Panc1 (cell line): ENCODE measurements around the gene KLF16. TPM values are rescaled to one million over a fixed set of nuclear protein-coding genes. Genes with fewer than 3 reads are reported as not detected.

Source experiments
- ATAC-seq: fragments of 200-7000 bp; cut with Tn5 transposase; 2 replicates; pipeline ENCODE4 v1.9.1; 2020; ENCODE audit warnings: mild to moderate bottlenecking, moderate library complexity
- BruUV-seq: library from RNA; stranded (reverse); fragments of 400-500 nt; replicated peaks from 2 replicates; lab custom pipeline; 2021; lab: Mats Ljungman, UMichigan
- CTCF ChIA-PET: fragments of 300-600 bp; sonication (Branson Sonifier 250); formaldehyde crosslinking; loops from one replicate; lab custom pipeline; 2022; ENCODE audit warnings: antibody characterized with exemption; lab: Charles Lee
- POLR2A ChIA-PET: fragments of 300-600 bp; sonication (Branson Sonifier 250); formaldehyde crosslinking; loops from one replicate; lab custom pipeline; 2022; ENCODE audit warnings: antibody characterized with exemption; lab: Charles Lee
- DNase-seq: peaks from one replicate; pipeline ENCODE4 v3.0.0-alpha.2; 2010; ENCODE audit warnings: low read depth, low spot score
- H3K27ac ChIP-seq: 2 replicates; pipeline ENCODE4 v1.5.1; 2011; ENCODE audit warnings: mild to moderate bottlenecking, low read length, inconsistent platforms
- H3K27me3 ChIP-seq: fragments of 200-500 bp; sonication (Bioruptor generic); 2 replicates; pipeline ENCODE4 v1.6.0; 2014; ENCODE audit warnings: low read length, inconsistent platforms; ENCODE audit not compliant: control insufficient read depth, insufficient read depth
- H3K36me3 ChIP-seq: fragments of 200-500 bp; sonication (Bioruptor generic); 2 replicates; pipeline ENCODE4 v1.5.1; 2014; ENCODE audit warnings: inconsistent platforms, mild to moderate bottlenecking, low read length, moderate library complexity; ENCODE audit not compliant: control insufficient read depth, insufficient read depth
- H3K4me1 ChIP-seq: 2 replicates; pipeline ENCODE4 v1.5.1; 2011; ENCODE audit warnings: inconsistent platforms, mild to moderate bottlenecking, low read length, moderate library complexity; ENCODE audit not compliant: control insufficient read depth, insufficient read depth
- H3K4me3 ChIP-seq, 2 experiments: 2 replicates each; pipeline ENCODE4 v1.5.1; 2011 to 2012; ENCODE audit warnings: low read depth in 2 of 2, low read length in 2 of 2, mild to moderate bottlenecking in 2 of 2, inconsistent platforms in 1 of 2, moderate library complexity in 1 of 2
- H3K9me3 ChIP-seq: fragments of 200-500 bp; sonication (Bioruptor generic); 2 replicates; pipeline ENCODE4 v1.5.1; 2014; ENCODE audit warnings: low read depth, mild to moderate bottlenecking, inconsistent platforms, low read length, moderate library complexity; ENCODE audit not compliant: control insufficient read depth, insufficient read depth
- POLR2AphosphoS5 ChIP-seq: IDR thresholded peaks from 2 replicates; pipeline ENCODE4 v1.6.1; 2012; ENCODE audit warnings: mild to moderate bottlenecking, low read depth, low read length, moderate library complexity
- SIN3A ChIP-seq: IDR thresholded peaks from 2 replicates; pipeline ENCODE4 v1.6.1; 2012; ENCODE audit warnings: low read depth, mild to moderate bottlenecking, low read length, moderate library complexity, borderline replicate concordance; ENCODE audit not compliant: insufficient read depth
- TCF7L2 ChIP-seq: IDR thresholded peaks from 2 replicates; pipeline ENCODE4 v1.6.1; 2011; ENCODE audit warnings: mild to moderate bottlenecking, low read depth, low read length, inconsistent platforms
- in situ Hi-C: cut with HindIII; loops from 2 replicates; pipeline ENCODE4 v1.10.0; 2016; ENCODE audit warnings: low sequenced_read_pairs, low pct_unique_long_range_greater_than_20kb
- intact Hi-C: fragments of 100-400 bp; cut with micrococcal nuclease; formaldehyde crosslinking; loops from one replicate; pipeline ENCODE4 v1.10.0; 2022; ENCODE audit not compliant: unreplicated experiment
- total RNA-seq: library from RNA; stranded (reverse); gene quantifications from one replicate; pipeline ENCODE4 v1.2.1, GENCODE V29; 2021; ENCODE audit not compliant: unreplicated experiment
- TF ChIP-seq, protein P1 (sequence below), 2 experiments: IDR thresholded peaks; 2 replicates each; pipeline ENCODE4 v1.6.1; 2011 to 2012; ENCODE audit warnings: low read depth in 2 of 2, control low read depth in 1 of 2, low read length in 1 of 2, mild to moderate bottlenecking in 1 of 2, moderate library complexity in 1 of 2; ENCODE audit not compliant: insufficient read depth in 1 of 2
- TF ChIP-seq, protein P2 (sequence below): fragments of 450-650 bp; IDR thresholded peaks from 2 replicates; pipeline ENCODE4 v1.5.1; 2017; ENCODE audit warnings: mild to moderate bottlenecking

The KLF16 gene
- total RNA-seq, 1 experiment from 2014 or later: 79.3 TPM

- ATAC-seq (no peak), DNase-seq (no peak)
- intact Hi-C loops (no loop called here), in situ Hi-C loops (no loop called here)
- peak overlapping the region; percentile 33 to 45 for H3K4me3 ChIP-seq
- H3K27ac ChIP-seq: peak overlapping the region; percentile 79
- TF ChIP-seq, protein P1, sequence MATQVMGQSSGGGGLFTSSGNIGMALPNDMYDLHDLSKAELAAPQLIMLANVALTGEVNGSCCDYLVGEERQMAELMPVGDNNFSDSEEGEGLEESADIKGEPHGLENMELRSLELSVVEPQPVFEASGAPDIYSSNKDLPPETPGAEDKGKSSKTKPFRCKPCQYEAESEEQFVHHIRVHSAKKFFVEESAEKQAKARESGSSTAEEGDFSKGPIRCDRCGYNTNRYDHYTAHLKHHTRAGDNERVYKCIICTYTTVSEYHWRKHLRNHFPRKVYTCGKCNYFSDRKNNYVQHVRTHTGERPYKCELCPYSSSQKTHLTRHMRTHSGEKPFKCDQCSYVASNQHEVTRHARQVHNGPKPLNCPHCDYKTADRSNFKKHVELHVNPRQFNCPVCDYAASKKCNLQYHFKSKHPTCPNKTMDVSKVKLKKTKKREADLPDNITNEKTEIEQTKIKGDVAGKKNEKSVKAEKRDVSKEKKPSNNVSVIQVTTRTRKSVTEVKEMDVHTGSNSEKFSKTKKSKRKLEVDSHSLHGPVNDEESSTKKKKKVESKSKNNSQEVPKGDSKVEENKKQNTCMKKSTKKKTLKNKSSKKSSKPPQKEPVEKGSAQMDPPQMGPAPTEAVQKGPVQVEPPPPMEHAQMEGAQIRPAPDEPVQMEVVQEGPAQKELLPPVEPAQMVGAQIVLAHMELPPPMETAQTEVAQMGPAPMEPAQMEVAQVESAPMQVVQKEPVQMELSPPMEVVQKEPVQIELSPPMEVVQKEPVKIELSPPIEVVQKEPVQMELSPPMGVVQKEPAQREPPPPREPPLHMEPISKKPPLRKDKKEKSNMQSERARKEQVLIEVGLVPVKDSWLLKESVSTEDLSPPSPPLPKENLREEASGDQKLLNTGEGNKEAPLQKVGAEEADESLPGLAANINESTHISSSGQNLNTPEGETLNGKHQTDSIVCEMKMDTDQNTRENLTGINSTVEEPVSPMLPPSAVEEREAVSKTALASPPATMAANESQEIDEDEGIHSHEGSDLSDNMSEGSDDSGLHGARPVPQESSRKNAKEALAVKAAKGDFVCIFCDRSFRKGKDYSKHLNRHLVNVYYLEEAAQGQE (IDR thresholded peaks at IDR 0.05; ENCODE audit: insufficient read depth in 1 of 2, low read depth in 2 of 2, low read length in 1 of 2): no peak
- TF ChIP-seq SIN3A (no peak), TCF7L2 (no peak), POLR2AphosphoS5 (no peak)
- no peaks in the 10 kb centered on the region for H3K27me3 ChIP-seq
- CTCF ChIA-PET: no interaction called here
- H3K4me1 ChIP-seq: peaks cover 17% of the 10 kb centered on the region
- no TSS peak for BruUV-seq
- H3K36me3 ChIP-seq: no peaks in the 10 kb centered on the region
- H3K9me3 ChIP-seq: no peaks in the 10 kb centered on the region
- POLR2A ChIA-PET: interaction anchor here (0.7 kb wide), 1 partner anchor 16 kb away, joined by 6 read pairs; no protein-coding TSS in a partner anchor
Measured at GRCh38 chr19:1906985-1907562, 43.7 kb upstream of the KLF16 start.

GRCh38 chr19:1905863-1906375 lies 42.5 kb upstream of the KLF16 start:
- Histone ChIP-seq H3K4me1 (peaks cover 17% of the 10 kb centered on the region), H3K27ac (peak overlapping the region; percentile 93), H3K4me3 (peak overlapping the region; percentile 60 to 70), H3K27me3 (no peaks in the 10 kb centered on the region), H3K9me3 (no peaks in the 10 kb centered on the region), H3K36me3 (no peaks in the 10 kb centered on the region)
- CTCF ChIA-PET: no interaction called here
- in situ Hi-C loops: no loop called here
- POLR2A ChIA-PET: interaction anchor here (0.7 kb wide), 1 partner anchor 13 kb away, joined by 3 read pairs; no protein-coding TSS in a partner anchor
- intact Hi-C loops: no loop called here
- no peak for DNase-seq
- BruUV-seq: no TSS peak
- ATAC-seq: no peak
- TF ChIP-seq POLR2AphosphoS5 (no peak), SIN3A (no peak), TCF7L2 (no peak)
- TF ChIP-seq, protein P2, sequence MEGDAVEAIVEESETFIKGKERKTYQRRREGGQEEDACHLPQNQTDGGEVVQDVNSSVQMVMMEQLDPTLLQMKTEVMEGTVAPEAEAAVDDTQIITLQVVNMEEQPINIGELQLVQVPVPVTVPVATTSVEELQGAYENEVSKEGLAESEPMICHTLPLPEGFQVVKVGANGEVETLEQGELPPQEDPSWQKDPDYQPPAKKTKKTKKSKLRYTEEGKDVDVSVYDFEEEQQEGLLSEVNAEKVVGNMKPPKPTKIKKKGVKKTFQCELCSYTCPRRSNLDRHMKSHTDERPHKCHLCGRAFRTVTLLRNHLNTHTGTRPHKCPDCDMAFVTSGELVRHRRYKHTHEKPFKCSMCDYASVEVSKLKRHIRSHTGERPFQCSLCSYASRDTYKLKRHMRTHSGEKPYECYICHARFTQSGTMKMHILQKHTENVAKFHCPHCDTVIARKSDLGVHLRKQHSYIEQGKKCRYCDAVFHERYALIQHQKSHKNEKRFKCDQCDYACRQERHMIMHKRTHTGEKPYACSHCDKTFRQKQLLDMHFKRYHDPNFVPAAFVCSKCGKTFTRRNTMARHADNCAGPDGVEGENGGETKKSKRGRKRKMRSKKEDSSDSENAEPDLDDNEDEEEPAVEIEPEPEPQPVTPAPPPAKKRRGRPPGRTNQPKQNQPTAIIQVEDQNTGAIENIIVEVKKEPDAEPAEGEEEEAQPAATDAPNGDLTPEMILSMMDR: no peak
- TF ChIP-seq, protein P1 (IDR thresholded peaks at IDR 0.05; ENCODE audit: insufficient read depth in 1 of 2, low read depth in 2 of 2, low read length in 1 of 2): no peak
